AG09309 (cell line): ENCODE results near the gene DBH.

ENCODE experiments used
- DNase-seq: peaks from one replicate; pipeline ENCODE4 v3.0.0-alpha.2; 2010; ENCODE audit warnings: low read depth
- H3K4me3 ChIP-seq: 2 replicates; pipeline ENCODE4 v1.5.1; 2011; ENCODE audit warnings: mild to moderate bottlenecking, low read depth, low read length, moderate library complexity; ENCODE audit not compliant: control insufficient read depth
- TF ChIP-seq, protein P1 (sequence below): IDR thresholded peaks from 2 replicates; pipeline ENCODE4 v1.5.1; 2011; ENCODE audit warnings: mild to moderate bottlenecking, low read depth, low read length, inconsistent platforms; ENCODE audit not compliant: insufficient read depth, control insufficient read depth; ENCODE audit errors: missing control alignments

The DBH gene

DNA sequence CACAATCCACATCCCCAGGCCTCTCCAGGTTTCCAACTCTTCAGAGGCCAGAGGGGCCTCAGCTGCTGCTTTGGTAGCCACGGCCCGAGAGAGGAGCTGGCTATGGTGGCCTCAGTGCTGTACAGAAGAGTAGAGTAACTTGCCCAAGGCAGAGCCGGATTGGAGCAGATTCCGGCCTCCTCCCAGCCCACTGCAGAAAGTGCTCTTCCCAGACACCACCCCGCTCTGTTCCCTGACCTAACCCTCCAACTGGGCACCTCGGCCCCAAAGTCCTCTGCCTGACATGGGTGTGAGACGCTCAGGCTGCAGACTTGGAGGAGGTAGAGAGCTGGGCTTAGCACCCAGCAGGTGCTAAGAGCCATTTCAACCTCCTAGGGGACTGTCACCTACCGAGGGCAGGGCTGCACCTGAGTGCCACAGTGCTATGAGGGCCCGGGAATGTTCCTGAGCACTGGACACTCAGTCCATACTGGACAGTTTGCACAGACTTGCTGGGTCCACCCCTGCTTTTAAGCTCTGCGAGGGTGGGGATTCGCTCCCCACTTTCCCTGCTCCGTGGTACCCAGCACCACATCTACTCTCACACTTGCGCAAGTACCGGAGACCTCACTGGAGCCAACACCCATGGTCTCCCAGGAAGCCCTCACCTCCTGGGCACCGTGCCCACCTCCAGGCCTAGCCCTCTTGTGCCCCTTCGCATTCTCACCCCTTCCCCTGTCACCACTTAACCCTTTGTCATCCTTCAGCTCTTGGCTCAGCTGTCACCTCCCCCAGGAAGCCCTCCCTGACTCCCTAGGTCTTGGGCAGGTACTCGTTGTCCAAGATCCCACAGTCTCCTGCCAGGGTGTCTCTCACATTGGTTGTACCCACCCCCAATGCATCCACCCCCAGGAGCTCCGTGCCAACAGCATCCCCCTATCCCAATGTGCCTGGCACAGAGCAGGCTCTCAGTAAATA lies 49.8 kb downstream of the DBH start:
- no peak for DNase-seq
- TF ChIP-seq, protein P1, sequence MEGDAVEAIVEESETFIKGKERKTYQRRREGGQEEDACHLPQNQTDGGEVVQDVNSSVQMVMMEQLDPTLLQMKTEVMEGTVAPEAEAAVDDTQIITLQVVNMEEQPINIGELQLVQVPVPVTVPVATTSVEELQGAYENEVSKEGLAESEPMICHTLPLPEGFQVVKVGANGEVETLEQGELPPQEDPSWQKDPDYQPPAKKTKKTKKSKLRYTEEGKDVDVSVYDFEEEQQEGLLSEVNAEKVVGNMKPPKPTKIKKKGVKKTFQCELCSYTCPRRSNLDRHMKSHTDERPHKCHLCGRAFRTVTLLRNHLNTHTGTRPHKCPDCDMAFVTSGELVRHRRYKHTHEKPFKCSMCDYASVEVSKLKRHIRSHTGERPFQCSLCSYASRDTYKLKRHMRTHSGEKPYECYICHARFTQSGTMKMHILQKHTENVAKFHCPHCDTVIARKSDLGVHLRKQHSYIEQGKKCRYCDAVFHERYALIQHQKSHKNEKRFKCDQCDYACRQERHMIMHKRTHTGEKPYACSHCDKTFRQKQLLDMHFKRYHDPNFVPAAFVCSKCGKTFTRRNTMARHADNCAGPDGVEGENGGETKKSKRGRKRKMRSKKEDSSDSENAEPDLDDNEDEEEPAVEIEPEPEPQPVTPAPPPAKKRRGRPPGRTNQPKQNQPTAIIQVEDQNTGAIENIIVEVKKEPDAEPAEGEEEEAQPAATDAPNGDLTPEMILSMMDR, result no peak
- H3K4me3 ChIP-seq, result no peak overlapping the region

DNA sequence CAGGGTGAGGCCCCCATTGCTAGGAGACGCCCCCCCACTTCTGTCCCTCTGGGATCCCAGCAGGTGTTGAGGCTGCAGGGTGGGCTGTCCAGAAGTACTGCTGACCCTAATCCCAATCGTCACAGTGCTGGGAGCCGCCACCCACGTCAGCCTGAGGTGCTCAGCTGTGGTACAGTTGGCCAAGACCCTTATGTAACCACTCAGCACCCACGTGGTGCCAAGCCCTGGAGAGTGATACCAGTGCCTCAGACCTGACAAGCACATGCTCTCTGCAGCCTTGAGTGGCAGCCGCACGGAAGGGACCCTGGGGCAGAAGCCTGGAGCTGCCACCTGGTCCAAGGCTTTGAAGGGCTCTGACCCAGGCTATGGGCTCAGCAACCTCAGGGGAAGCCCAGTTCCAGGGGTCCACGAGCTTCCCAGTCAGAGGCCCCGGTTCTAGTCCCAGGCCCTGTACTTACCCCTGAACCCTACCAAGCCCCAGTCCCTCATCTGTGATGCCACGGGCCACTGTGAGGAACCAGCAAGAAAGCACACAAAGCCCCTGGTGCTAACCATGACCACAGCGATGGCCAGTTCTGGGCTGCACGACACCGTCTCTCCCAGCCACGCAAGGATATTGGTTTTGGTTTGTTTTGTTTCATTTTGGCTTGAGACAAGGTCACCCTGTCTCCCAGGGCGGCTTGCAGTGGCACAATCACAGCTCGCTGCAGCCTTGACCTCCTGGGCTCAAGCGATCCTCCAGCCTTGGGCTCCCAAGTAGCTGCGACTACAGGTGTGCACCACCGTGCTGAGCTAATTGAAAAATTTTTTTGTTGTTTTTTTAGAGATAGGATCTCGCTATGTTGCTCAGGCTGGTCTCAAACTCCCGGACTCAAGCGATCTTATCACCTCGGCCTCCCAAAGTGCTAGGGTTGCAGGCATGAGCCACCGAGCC lies 50.7 kb downstream of the DBH start:
- no peak for DNase-seq
- TF ChIP-seq, protein P1, result no peak
- no peak overlapping the region for H3K4me3 ChIP-seq

DNA sequence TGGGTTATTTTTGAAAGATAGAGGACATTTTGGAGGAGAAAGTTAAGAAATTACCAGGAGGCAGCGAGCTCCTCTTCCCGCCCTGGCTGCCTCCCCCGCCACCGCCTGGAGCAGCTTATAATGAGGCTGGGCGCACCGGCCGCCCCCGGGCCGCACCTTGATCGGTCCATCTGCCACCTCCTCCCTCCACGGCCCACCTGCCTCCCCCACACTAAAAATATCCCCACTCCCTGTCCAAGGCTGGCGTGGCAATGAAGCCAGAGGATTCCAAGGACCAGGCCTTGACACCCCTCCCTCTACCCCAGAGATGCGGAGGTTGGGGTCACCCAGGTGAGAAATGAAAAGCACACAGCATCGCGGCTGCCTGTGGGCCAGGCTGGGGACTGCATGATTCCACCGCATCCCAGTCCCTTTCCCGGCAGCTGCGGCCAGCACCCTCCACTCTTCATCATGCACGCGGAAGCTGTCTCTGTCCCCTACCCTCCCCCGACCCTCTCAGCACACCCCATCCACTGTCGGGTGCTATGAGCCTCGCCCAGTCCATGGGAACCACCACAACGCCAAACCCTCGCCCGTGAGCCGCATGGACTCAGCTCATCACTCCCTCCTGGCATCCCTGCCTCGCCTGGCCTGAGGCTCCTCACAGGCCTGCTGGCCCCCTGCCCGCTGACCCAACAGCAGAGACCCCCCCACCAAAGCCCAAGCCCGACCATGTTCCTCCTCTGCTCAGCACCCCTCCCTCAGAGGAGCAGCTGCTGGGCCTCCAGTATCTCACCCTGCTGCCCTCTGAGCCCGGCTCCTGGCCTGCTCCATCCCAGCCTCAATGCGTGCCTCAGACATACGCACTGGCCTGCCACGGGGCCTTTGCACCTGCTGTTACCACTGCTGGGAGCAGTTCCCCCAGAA lies 51.9 kb downstream of the DBH start:
- no peak overlapping the region for H3K4me3 ChIP-seq
- TF ChIP-seq, protein P1, result no peak
- DNase-seq, result no peak

DNA sequence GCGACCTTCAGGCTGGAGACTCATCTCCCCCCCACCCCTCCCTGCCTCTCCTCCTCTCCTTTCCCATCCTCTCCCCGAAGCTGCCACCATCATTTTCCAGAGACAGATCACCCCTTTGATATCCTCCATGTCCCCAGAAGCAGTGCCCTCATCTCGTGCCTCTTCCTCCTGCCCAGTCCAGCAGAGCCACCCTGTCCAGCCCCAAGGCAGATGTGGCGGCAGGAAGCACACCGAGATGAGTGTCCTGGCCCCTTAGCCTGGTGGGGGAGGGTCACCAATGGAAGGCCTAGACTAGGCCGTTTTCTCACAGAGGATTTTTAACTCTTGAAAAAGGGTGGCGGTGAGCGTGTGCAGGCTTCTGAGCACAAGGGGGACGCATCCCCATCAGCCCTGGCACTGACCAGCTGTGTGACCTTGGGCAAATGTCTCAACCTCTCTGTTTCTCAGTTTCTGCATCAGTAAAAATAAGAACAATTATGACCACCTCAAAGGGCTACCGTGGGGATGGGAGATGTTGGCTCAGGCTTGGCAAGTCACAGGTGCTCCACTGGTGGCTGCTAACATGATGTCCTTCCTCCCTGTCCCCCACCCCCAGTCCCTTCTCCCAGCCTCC lies 53.1 kb downstream of the DBH start:
- DNase-seq, result no peak
- H3K4me3 ChIP-seq, result no peak overlapping the region
- TF ChIP-seq, protein P1, result no peak

DNA sequence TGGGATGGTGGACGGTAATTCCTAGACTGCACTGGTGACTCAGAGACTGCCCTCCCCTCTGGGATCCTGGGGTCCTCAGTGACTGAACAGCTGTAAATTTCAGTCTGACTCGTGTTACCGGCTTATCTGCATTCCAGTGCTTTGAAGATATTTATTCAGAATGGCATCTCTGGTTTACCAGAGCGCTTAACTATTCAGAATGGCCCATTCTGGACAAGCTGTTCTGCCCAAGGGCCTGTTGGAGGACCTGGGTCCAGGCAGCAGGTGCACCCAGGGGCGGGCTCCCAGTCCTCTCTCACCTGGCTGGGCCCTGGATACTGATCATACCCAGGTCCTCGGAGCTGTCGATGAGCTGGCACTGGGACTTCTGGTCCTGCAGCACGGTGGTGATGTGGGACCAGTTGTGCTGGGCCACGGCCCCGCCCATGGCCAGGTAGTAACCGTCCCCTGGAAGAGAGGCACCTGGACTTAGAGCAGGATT lies 54.0 kb downstream of the DBH start:
- DNase-seq, result no peak
- H3K4me3 ChIP-seq, result no peak overlapping the region
- TF ChIP-seq, protein P1, result no peak

DNA sequence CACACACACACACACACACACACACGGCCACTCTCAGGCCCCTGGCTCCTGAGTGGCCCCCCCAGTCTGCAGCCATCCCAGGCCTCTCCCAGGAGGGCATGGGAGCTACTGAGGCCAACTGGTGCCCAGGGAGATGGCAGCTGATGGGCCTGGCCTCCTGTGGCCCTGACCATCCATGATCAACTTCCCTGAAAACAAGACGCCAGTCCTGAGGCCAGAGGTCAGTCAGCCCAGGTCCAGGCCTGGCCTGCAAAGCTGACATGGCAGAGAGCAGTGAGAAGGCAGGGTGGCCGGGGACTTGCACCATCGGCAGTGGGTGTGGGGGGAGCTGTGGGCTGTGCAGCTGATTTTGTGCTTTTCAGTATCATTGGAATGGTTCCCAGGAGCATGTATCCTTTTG lies 55.0 kb downstream of the DBH start:
- TF ChIP-seq, protein P1, result no peak
- DNase-seq, result no peak
- H3K4me3 ChIP-seq, result no peak overlapping the region
